Central memory CD8-positive, alpha-beta T cell (primary cell): ENCODE results near the gene CNGA4.

Experiments used
- ATAC-seq: fragments of 150-1000 bp; cut with Tn5 transposase; replicated peaks from 2 replicates; pipeline ENCODE4 v1.10.0; 2022; ENCODE audit warnings: mild to moderate bottlenecking, moderate FRiP score, moderate number of reproducible peaks; ENCODE audit not compliant: poor library complexity, severe bottlenecking; ENCODE audit errors: extremely low read depth
- DNase-seq, 2 donors: peaks; one replicate each; pipeline ENCODE4 v3.0.0; 2021; ENCODE audit warnings: low spot score in 2 of 2
- H3K27ac Mint-ChIP-seq: one replicate; pipeline ENCODE4 v1.8.0; 2022; ENCODE audit warnings: low read depth, mild to moderate bottlenecking, moderate library complexity, mixed read lengths
- H3K27me3 Mint-ChIP-seq: one replicate; pipeline ENCODE4 v1.8.0; 2022; ENCODE audit warnings: mixed read lengths
- H3K36me3 Mint-ChIP-seq: one replicate; pipeline ENCODE4 v1.8.0; 2022; ENCODE audit warnings: mild to moderate bottlenecking, moderate library complexity, mixed read lengths; ENCODE audit not compliant: insufficient read depth
- H3K4me1 Mint-ChIP-seq: one replicate; pipeline ENCODE4 v1.8.0; 2022; ENCODE audit warnings: mixed read lengths
- H3K4me3 Mint-ChIP-seq: one replicate; pipeline ENCODE4 v1.8.0; 2022; ENCODE audit warnings: mild to moderate bottlenecking, moderate library complexity, mixed read lengths
- H3K9me3 Mint-ChIP-seq: one replicate; pipeline ENCODE4 v1.8.0; 2022; ENCODE audit warnings: mixed read lengths

Gene CNGA4

DNA sequence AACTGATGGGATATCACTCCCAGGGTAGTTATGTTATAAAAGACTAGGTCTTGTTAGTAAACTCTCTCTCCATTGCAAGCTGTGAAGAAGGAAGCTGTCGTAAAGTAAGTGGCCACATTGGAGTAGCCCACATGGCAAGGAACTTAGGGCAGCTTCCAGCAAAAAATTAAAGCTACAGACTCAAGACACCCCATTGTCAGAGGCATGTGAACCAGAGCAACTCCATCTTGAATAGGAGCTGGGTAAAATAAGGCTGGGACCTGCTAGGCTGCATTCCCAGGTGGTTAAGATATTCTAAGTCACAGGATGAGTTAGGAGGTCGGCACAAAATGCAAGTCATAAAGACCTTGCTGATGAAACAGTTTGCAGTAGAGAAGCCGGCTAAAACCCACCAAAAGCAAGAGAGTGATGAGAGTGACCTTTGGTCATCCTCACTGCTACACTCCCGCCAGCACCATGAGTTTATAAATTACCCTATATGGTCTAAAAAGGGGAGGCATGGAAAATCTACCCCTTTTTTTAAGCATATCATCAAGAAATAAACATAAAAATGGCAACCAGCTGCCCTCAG is 44.6 kb downstream of the CNGA4 start:
- DNase-seq = no peak
- no peak for ATAC-seq

DNA sequence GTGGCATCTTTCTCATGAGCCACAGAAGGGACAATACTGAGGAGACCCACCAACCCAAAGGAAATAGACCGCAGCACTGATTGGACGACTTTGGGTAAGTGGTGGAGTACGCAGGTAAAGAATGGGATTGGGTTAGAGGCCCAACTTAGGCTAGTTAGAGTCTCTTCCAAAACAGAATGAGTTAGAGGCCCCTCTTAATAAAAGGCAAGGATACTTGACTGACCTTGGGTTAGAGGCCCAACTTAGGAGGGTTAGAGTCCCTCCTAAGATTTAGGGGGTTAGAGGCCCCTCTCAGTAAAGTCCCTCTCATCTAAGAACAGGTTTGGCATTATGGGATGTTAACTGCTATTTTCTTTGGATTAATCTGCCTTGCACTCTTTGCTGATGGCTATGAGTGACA is 45.4 kb downstream of the CNGA4 start:
- peaks cover 68% of the 10 kb centered on the region for H3K27me3 Mint-ChIP-seq
- no peak overlapping the region for H3K27ac Mint-ChIP-seq
- no peaks in the 10 kb centered on the region for H3K4me1 Mint-ChIP-seq
- H3K4me3 Mint-ChIP-seq = no peak overlapping the region
- no peak for DNase-seq
- H3K36me3 Mint-ChIP-seq = no peaks in the 10 kb centered on the region
- no peak for ATAC-seq
- no peaks in the 10 kb centered on the region for H3K9me3 Mint-ChIP-seq

More for the DNA sequence above, 44.6 kb downstream of the CNGA4 start:
- Mint-ChIP-seq H3K27ac (no peak overlapping the region), H3K4me1 (no peaks in the 10 kb centered on the region), H3K4me3 (no peak overlapping the region), H3K36me3 (no peaks in the 10 kb centered on the region), H3K9me3 (no peaks in the 10 kb centered on the region), H3K27me3 (peaks cover 68% of the 10 kb centered on the region)

DNA sequence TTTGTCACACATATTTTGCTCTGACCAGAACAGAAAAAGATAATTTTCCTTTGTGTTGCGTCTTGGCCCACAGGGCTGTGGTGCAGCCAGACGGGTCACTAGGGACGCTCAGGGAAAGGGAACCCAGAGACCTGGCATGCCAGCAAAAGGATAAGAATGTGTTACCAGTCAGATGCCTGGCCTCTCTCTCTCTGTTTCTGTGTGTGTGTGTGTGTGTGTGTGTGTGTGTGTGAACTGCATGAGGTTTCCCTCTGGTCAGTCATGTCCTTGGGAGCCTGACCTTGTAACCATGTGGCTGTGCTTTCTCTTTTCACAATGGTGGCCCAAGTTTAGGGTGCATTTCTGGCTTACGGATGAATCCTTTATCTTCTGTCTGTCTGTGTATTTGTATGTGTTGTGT is 46.1 kb downstream of the CNGA4 start:
- DNase-seq (no peak), ATAC-seq (no peak)
- Mint-ChIP-seq H3K27me3 (peaks cover 73% of the 10 kb centered on the region), H3K27ac (no peak overlapping the region), H3K36me3 (no peaks in the 10 kb centered on the region), H3K9me3 (no peaks in the 10 kb centered on the region), H3K4me1 (no peaks in the 10 kb centered on the region), H3K4me3 (no peak overlapping the region)
